Endothelial cell of umbilical vein (primary cell): ENCODE data around the gene FAM193A. TPM values are rescaled to one million over a fixed set of nuclear protein-coding genes. Genes with fewer than 3 reads are reported as not detected.

ENCODE experiments used
- BruUV-seq: library from RNA; stranded (reverse); fragments of 400-500 nt; replicated peaks from 2 replicates; lab custom pipeline; 2021; lab: Mats Ljungman, UMichigan
- CTCF ChIA-PET: fragments of 300-600, 350-600 bp; sonication (Branson Sonifier 250); formaldehyde crosslinking; loops from one replicate; lab custom pipeline; 2021; ENCODE audit warnings: antibody characterized with exemption, inconsistent platforms; lab: Charles Lee
- POLR2A ChIA-PET: fragments of 300-600, 350-600 bp; sonication (Branson Sonifier 250); formaldehyde crosslinking; loops from one replicate; lab custom pipeline; 2021; ENCODE audit warnings: antibody characterized with exemption, inconsistent platforms; lab: Charles Lee
- DNase-seq: peaks from one replicate; pipeline ENCODE4 v3.0.0-alpha.2; 2011; ENCODE audit warnings: low read depth, low spot score
- FAIRE-seq: peaks from 2 replicates; lab custom pipeline; 2011; peaks lifted over from hg19 to GRCh38; lab: Jason Lieb, UNC
- H2AFZ ChIP-seq: 2 replicates; pipeline ENCODE4 v1.6.0; 2012; ENCODE audit warnings: low read depth, low read length, control low read depth, inconsistent platforms
- H3K27ac ChIP-seq: 2 replicates; pipeline ENCODE4 v1.5.1; 2011; ENCODE audit warnings: low read depth, mild to moderate bottlenecking, control low read depth, low read length, moderate library complexity; ENCODE audit not compliant: insufficient read depth
- H3K27me3 ChIP-seq, 2 experiments: 2 replicates each; pipeline versions ENCODE4 v1.6.0 to v1.6.1; 2011; ENCODE audit warnings: low read length in 2 of 2, mixed read lengths in 1 of 2; ENCODE audit not compliant: control insufficient read depth in 2 of 2, insufficient read depth in 2 of 2
- H3K36me3 ChIP-seq, 2 experiments: 2 replicates in 1 of 2; 3 replicates in 1 of 2; pipeline ENCODE4 v1.5.1; 2011; ENCODE audit warnings: low read length in 2 of 2, mild to moderate bottlenecking in 1 of 2, moderate library complexity in 1 of 2; ENCODE audit not compliant: control insufficient read depth in 2 of 2, insufficient read depth in 2 of 2; ENCODE audit errors: extremely low read depth in 1 of 2
- H3K4me1 ChIP-seq: 3 replicates; pipeline ENCODE4 v1.5.1; 2011; ENCODE audit warnings: mild to moderate bottlenecking, low read length; ENCODE audit not compliant: control insufficient read depth, insufficient read depth; ENCODE audit errors: extremely low read depth
- H3K4me2 ChIP-seq: 2 replicates; pipeline ENCODE4 v1.6.1; 2011; ENCODE audit warnings: low read length, control low read depth, mixed read lengths; ENCODE audit not compliant: insufficient read depth
- H3K4me3 ChIP-seq, 3 experiments: fragments of 200-600 bp in 1 of 3; sonication (generic), shearing (Covaris generic) in 1 of 3; replicated peaks in 1 of 3; 2 replicates each; pipeline ENCODE4 v1.5.1; 2011 to 2016; ENCODE audit warnings: control low read depth in 3 of 3, low read length in 3 of 3, mild to moderate bottlenecking in 2 of 3, inconsistent platforms in 1 of 3, low read depth in 1 of 3, moderate library complexity in 1 of 3; ENCODE audit not compliant: insufficient read depth in 1 of 3
- H3K79me2 ChIP-seq: 2 replicates; pipeline ENCODE4 v1.6.0; 2012; ENCODE audit warnings: low read length, inconsistent platforms; ENCODE audit not compliant: control insufficient read depth, insufficient read depth
- H3K9ac ChIP-seq: replicated peaks from 2 replicates; pipeline ENCODE3; 2011; ENCODE audit warnings: low read length, control low read depth; ENCODE audit not compliant: insufficient read depth; ENCODE audit errors: extremely low read depth
- H3K9me1 ChIP-seq: replicated peaks from 3 replicates; pipeline ENCODE4 v1.6.0; 2011; ENCODE audit warnings: mild to moderate bottlenecking, low read length; ENCODE audit not compliant: control insufficient read depth, insufficient read depth; ENCODE audit errors: extremely low read depth
- H3K9me3 ChIP-seq: replicated peaks from 2 replicates; pipeline ENCODE4 v1.5.1; 2012; ENCODE audit warnings: low read length, inconsistent platforms; ENCODE audit not compliant: control insufficient read depth, insufficient read depth
- H4K20me1 ChIP-seq: replicated peaks from 2 replicates; pipeline ENCODE3; 2011; ENCODE audit warnings: mild to moderate bottlenecking, low read length; ENCODE audit not compliant: control insufficient read depth, insufficient read depth; ENCODE audit errors: extremely low read depth
- CTCF ChIP-seq, 2 donors: IDR thresholded peaks; 1 replicate in 1 of 2; 2 replicates in 1 of 2; pipeline ENCODE4 v1.5.1; 2011; ENCODE audit warnings: low read length in 2 of 2, mild to moderate bottlenecking in 2 of 2, moderate library complexity in 2 of 2, control low read depth in 1 of 2, inconsistent platforms in 1 of 2, low read depth in 1 of 2; ENCODE audit not compliant: insufficient read depth in 1 of 2; ENCODE audit errors: extremely low read depth in 1 of 2
- EZH2 ChIP-seq: IDR thresholded peaks from 2 replicates; pipeline ENCODE4 v1.6.1; 2012; ENCODE audit warnings: borderline replicate concordance, low read depth, mild to moderate bottlenecking, moderate library complexity, low read length, inconsistent platforms; ENCODE audit not compliant: severe bottlenecking
- FOS ChIP-seq: IDR thresholded peaks from 2 replicates; pipeline ENCODE4 v1.6.1; 2011; ENCODE audit warnings: mild to moderate bottlenecking, low read length, moderate library complexity, borderline replicate concordance; ENCODE audit not compliant: insufficient read depth
- GATA2 ChIP-seq: IDR thresholded peaks from 2 replicates; pipeline ENCODE4 v1.7.0; 2011; ENCODE audit warnings: low read depth, mild to moderate bottlenecking, moderate library complexity, mixed read lengths, low read length; ENCODE audit not compliant: insufficient read length, insufficient read depth
- JUN ChIP-seq: IDR thresholded peaks from 2 replicates; pipeline ENCODE4 v1.6.1; 2011; ENCODE audit warnings: borderline replicate concordance, low read depth; ENCODE audit not compliant: insufficient read length, insufficient read depth
- MYC ChIP-seq: IDR thresholded peaks from one replicate; pipeline ENCODE4 v1.6.1; 2011; ENCODE audit warnings: mild to moderate bottlenecking, low read depth, low read length
- POLR2A ChIP-seq: IDR thresholded peaks from 2 replicates; pipeline ENCODE4 v1.6.1; 2012; ENCODE audit warnings: low read depth, mild to moderate bottlenecking, control low read depth, low read length
- POLR2AphosphoS5 ChIP-seq: IDR thresholded peaks from 2 replicates; pipeline ENCODE4 v1.6.1; 2012; ENCODE audit warnings: low read depth, mild to moderate bottlenecking, control low read depth, low read length, moderate library complexity; ENCODE audit not compliant: insufficient read depth
- dilution Hi-C: fragments of 300-500 bp; cut with MboI; formaldehyde crosslinking; loops from one replicate; pipeline ENCODE4 v1.15.0; 2019; ENCODE audit warnings: low sequenced_read_pairs; ENCODE audit not compliant: extremely low pct_ligation_motif_present
- intact Hi-C: fragments of 100-400 bp; cut with micrococcal nuclease; formaldehyde crosslinking; loops from one replicate; pipeline ENCODE4 v1.10.0; 2022
- polyA plus RNA-seq, 4 experiments: library from polyadenylated mRNA; depleted of rRNA in 3 of 4; stranded (reverse) in 3 of 4; unstranded in 1 of 4; fragments of >200 nt; gene quantifications; 2 replicates each; pipeline versions ENCODE4 v1.2.1 to v1.2.3, GENCODE V29; 2011 to 2012; ENCODE audit warnings: missing spikeins in 1 of 4
- total RNA-seq: library from RNA; stranded (reverse); gene quantifications from 2 replicates; pipeline ENCODE4 v1.2.3, GENCODE V29; 2021
- TF ChIP-seq, protein P1 (sequence below): IDR thresholded peaks from 2 replicates; pipeline ENCODE4 v1.6.1; 2011; ENCODE audit not compliant: insufficient read depth, insufficient read length

FAM193A gene
- total and polyA plus RNA-seq, 2 donors (not counting 3 experiments of a cell fraction or from before 2014, with no cell fraction given): 12.3 to 32.1 TPM

DNA sequence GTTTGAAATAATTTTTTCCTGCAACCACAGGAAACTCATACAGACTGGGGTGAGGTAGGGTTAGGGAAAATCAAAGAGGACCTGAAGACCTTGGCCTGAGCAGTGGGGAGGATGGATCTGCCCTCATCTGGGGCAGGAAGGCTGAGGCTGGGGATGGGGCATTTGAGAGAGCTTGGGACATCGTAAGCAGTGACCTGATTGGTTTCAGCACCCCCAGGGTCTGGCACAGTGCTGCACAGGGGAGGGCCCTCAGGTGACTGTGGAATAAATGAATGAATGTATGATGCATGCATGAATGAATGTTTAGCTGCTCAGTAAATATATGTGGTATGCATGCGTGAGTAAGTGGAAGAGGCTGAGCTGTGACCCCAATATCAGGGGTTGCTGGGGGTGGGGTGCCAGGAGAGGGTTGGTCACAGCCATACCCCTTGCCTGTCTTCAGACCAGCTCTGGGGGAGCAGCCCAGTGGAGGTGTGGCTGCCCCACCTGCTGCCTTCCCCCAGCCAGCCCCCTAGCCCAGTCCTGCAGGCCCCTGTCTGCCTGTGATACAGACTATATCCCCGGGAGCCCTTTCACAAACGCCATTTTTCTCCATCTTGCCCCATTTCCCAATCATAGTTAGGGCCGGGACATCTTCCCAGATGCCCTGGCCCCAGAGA, 230.7 kb downstream of the FAM193A start:
- H3K79me2 ChIP-seq: no peaks in the 10 kb centered on the region
- no peak overlapping the region for H3K4me2 ChIP-seq
- dilution Hi-C loops: no loop called here
- BruUV-seq: no TSS peak
- no peaks in the 10 kb centered on the region for H4K20me1 ChIP-seq
- no peak overlapping the region for H2AFZ ChIP-seq
- no peaks in the 10 kb centered on the region for H3K9me3 ChIP-seq
- no peaks in the 10 kb centered on the region for H3K9me1 ChIP-seq
- H3K4me1 ChIP-seq: peaks cover 5% of the 10 kb centered on the region
- ChIA-PET POLR2A (no interaction called here), CTCF (no interaction called here)
- H3K36me3 ChIP-seq: no peaks in the 10 kb centered on the region
- TF ChIP-seq CTCF (IDR thresholded peaks at IDR 0.05; ENCODE audit: extremely low read depth in 1 of 2, insufficient read depth in 1 of 2, low read depth in 1 of 2, low read length in 2 of 2): no peak
- TF ChIP-seq EZH2: no peak
- TF ChIP-seq MYC: no peak
- no peak for TF ChIP-seq POLR2AphosphoS5
- TF ChIP-seq FOS: no peak
- no peak for TF ChIP-seq JUN
- TF ChIP-seq, protein P1, sequence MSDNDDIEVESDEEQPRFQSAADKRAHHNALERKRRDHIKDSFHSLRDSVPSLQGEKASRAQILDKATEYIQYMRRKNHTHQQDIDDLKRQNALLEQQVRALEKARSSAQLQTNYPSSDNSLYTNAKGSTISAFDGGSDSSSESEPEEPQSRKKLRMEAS: no peak
- TF ChIP-seq POLR2A: no peak
- TF ChIP-seq GATA2: no peak
- DNase-seq (no peak), FAIRE-seq (no peak)
- peaks cover 0 to 1% of the 10 kb centered on the region in 2 experiments for H3K27me3 ChIP-seq
- intact Hi-C loops: no loop called here
- no peak overlapping the region for H3K27ac ChIP-seq
- H3K4me3 ChIP-seq: no peak overlapping the region
- H3K9ac ChIP-seq: no peak overlapping the region
